Kasumi-1 (cell line): ENCODE data around the gene STAC2.
A peak's percentile ranks its signal among the peaks of the same experiment; 100 is the strongest.

Experiments used
- DNase-seq, 2 experiments: peaks; one replicate each; lab custom pipeline; 2025; lab: John Stamatoyannopoulos, UW

STAC2 gene

DNA sequence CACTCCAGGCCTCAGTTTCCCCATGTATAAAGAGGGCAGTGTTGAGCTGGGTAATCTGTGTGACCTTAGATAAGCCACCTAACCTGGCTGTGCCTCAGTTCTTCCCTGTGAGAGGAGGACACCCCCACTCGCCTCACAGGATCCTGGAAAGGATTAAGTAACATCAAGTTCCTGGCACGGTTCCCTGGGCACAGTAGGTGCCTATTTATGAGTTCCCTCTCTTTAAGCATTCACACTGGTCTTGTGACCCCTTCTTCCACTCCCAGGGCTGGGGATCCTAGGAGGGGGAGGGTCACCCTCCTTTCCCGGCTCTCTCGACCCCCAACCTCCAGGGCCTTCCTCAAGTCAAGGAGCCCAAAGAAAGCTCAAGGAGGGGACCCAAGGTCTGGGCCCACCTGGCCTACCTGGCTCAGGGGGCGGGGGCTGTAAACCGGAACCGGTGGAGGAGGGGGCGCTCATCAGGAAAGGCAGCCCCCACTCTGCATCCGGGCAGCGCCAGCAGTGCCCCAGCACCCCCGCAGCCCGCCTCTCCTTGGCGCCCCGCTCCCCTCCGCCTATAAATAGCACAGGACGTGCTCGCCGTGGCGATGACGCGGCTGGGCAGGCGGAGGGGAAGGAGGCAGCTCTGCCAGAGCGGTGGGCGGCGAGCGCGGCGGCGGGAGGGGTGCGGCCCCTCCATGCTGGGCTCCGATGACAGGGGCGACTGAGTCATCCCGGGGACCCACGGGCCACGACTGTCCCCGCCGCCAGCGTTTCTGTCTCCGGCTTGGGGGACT, 16.2 kb downstream of the STAC2 start:
- peak; percentile 21 to 35 for DNase-seq

- DNase-seq, result peak; percentile 36 to 45
Observed at GRCh38 chr17:39208893-39209292, 16.9 kb downstream of the STAC2 start.

- no peak for DNase-seq
Observed at GRCh38 chr17:39208136-39208535, 17.6 kb downstream of the STAC2 start.

DNA sequence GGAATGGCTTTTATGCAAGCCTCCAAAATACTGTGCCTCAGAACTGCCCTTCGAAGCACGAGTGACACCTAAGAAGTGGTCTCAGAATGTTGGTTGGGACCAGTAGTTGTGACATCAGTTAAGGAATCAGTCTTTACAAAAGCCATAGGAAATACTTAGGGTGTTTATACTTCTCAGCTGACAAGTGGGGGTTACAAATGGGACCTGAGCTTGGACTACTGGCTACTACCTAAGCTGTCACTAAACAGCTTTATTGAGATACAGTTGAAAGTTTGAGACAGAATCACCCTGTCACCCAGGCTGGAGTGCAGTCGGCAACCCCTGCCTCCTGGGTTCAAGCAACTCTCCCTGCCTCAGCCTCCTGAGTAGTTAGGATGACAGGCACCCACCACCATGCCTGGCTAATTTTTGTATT, 20.6 kb downstream of the STAC2 start:
- no peak for DNase-seq

GRCh38 chr17:39204245-39204644, 21.5 kb downstream of the STAC2 start:
- no peak for DNase-seq

DNA sequence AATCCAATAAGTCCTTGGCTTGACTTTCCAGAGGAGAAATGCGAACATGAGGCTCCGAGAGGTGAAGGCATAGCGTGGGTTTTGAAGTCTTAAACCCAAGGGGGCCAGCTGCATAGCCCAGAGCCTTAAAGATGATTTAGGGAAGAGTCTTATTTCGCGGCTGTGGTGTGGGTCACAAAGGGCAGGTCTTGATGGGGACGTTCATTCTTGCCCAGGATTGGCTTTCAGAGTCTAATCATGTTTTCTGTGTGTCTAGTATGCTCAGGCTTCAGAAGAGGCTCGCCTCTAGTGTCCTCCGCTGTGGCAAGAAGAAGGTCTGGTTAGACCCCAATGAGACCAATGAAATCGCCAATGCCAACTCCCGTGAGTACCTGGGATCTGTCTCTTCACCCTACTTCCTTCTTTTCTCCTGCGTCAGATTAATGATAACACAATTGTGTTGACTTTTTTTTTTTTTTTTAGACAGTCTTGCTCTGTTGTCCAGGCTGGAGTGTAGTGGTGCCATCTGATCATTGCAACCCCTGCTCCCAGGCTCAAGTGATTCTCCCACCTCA, 24.7 kb downstream of the STAC2 start:
- DNase-seq, result no peak

GRCh38 chr17:39200070-39200879, 25.5 kb downstream of the STAC2 start, which contains the start of gene RPL19:
TSS of gene RPL19 (plus strand) at chr17:39200283. CDS start at chr17:39200345, 62 bp downstream.
- no peak for DNase-seq

GRCh38 chr17:39199820-39200069, 26.0 kb downstream of the STAC2 start:
- DNase-seq, result peak; percentile 97 to 98

- no peak for DNase-seq
Observed at GRCh38 chr17:39198186-39198566, 27.6 kb downstream of the STAC2 start.

- peak; percentile 61 to 68 for DNase-seq
Observed at GRCh38 chr17:39197380-39198185, 28.2 kb downstream of the STAC2 start, which contains the start of gene CACNB1. TSS of gene CACNB1 (minus strand) at chr17:39197669. CDS start at chr17:39197495, 174 bp downstream.

- no peak for DNase-seq
Observed at GRCh38 chr17:39196808-39197291, 28.9 kb downstream of the STAC2 start.

DNA sequence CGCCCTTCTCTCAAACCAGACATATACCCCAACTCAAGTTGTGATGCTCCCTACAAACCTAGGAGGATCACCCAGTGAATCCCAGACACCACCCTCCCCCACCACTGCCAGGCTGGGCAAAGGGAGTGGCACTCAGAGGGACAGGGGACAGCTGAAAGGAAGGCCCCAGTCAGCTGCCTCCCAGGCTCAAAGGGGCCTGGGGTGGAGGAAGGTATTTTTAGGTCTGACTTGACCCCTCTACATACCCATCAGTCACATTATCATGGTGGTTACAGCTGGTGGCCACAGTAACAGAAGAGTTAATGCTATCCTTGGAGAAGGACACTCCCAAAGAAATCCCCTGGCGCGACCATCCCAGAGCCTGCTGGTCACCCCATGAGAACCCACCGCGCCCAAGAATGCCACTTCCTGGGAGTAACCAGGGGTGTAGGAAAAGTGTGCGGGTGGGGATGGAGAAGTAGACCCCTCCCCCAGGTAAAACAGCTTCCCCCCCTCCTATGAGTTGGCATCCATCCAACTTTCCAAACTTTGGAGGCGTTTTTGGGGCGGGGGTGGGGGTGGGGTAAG, 29.4 kb downstream of the STAC2 start:
- no peak for DNase-seq

DNA sequence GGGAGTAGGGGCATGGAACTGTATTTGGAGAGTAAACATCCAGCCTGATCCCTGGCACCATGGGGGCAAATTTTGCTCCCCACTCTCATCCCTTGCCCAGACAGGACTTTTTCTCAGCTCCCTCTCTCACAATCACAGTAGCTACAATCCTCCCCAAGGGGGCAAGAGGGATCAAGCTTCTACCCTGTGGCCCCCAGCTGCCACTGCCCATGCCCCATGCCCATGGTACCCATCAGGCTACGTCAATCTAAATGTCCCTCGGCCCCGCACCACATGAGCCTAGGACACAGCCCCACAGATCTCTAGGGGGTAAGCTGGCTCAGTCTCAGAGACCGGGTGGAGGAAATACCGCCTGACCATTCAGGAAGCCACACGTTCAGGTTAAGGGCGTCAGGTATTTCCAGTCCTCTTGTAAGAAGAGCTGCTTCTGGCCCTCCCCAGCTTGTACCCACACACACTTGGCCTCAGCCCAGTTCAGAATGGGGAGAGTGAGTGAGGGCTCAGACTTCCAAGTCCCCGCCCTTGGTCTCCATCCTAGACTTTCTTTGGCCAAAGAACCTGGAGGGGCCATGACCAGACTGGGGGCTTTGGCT, 30.1 kb downstream of the STAC2 start:
- no peak for DNase-seq

- DNase-seq, result no peak
Observed at GRCh38 chr17:39194985-39195524, 30.7 kb downstream of the STAC2 start.

GRCh38 chr17:39194089-39194984, 31.4 kb downstream of the STAC2 start:
- DNase-seq, result peak; percentile 81 to 84

GRCh38 chr17:39193346-39193745, 32.4 kb downstream of the STAC2 start:
- peak; percentile 46 to 66 for DNase-seq

DNA sequence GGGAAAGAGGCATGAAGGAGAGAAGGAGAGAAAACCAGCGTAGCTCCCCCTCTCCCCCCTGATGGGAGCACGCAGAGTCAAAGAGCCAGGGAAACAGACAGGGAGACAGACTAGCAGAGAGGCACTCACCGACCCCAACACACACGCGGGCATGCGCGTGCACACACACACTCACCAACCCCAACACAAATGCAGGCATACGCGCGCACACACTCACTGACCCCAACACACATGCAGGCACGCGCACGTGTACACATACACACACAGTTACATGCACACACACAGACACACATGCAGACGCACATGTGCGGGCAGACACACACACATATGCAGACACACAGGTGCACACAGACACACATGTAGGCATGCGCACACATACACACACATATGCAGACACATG, 32.8 kb downstream of the STAC2 start:
- no peak for DNase-seq

DNA sequence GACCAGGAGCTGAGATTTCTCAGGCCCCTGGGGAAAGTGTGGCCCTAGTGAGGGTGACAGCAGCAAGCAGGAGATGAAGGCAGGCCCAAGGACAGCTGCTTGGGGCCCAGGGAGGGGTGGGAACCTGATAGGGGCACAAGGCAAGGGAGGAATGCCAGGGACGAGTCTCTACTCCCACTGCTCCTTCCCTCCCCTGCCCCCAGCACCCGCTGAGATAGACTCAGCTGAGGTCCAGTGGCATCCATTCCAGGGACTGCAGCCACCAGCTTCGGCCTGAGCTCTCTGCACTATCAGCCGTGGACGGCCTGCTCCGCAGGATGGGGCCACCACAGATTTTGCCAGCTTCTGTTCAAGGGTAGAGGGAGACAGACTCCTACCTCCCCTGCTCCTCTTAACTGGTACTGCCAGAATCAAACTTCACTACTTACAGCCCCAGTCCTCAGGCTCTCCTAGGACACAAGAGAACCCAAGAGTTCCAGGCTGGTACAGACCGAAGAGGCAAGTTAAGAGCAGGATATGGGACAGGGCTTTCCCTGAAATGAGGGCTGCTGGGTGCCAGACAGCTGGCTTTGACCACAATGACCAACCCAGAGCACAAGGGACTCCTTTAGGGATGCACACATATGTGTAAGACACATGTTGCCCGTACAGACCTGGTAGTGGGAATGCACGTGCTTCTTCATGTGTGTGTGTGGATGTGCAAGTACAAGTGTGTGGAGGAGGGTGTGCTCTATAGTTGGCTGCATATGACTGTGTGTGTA, 33.8 kb downstream of the STAC2 start:
- DNase-seq, result no peak

- DNase-seq, result no peak
Observed at GRCh38 chr17:39187152-39187830, 38.5 kb downstream of the STAC2 start.
